Measurements from ENCODE around the gene RBKS. TPM values are rescaled to one million over a fixed set of nuclear protein-coding genes. Genes with fewer than 3 reads are reported as not detected.

Gene RBKS
- total RNA-seq, 4 donors from 2014 or later, result 1.5 to 15.2 (median 15.1) TPM; not detected in 1

DNA sequence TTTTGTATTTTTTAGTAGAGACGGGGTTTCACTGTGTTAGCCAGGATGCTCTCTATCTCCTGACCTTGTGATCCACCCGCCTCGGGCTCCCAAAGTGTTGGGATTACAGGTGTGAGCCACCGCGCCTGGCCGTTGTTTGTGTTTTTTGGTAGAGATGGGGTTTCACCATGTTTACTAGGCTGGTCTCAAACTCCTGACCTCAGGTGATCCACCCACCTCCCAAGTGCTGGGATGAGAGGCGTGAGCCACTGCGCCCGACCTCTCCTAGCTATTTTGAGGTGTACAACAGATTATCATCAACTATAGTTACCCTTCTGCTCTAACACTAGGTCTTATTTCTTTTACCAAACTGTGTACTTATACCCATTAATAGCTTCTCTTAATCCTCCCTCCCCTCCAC lies 147.6 kb downstream of the RBKS start:
- in situ Hi-C loops (cut with MboI; ENCODE audit: low pct_ligation_motif_present in 1 of 4, low pct_unique_long_range_greater_than_20kb in 1 of 4, low sequenced_read_pairs in 3 of 4), result loop anchor here in 2 of 4 donors (25.0 kb wide), 2 partner anchors 695 to 720 kb away; no protein-coding TSS in a partner anchor
- H3K27ac ChIP-seq, result no peak overlapping the region
- no peaks in the 10 kb centered on the region for H3K27me3 ChIP-seq
- no peak for DNase-seq
- no peaks in the 10 kb centered on the region for H3K9me3 ChIP-seq
- no peaks in the 10 kb centered on the region for H3K36me3 ChIP-seq
- peaks cover 0 to 10% (median 0%) of the 10 kb centered on the region in 4 donors for H3K4me1 ChIP-seq
- intact Hi-C loops (cut with DNase I; ENCODE audit: low total_unique reads), result no loop called here
- TF ChIP-seq POLR2AphosphoS5 (IDR thresholded peaks at IDR 0.05) (no peak), EP300 (IDR thresholded peaks at IDR 0.05; ENCODE audit: low read depth) (no peak), POLR2A (IDR thresholded peaks at IDR 0.05) (no peak)
- TF ChIP-seq, protein P1, sequence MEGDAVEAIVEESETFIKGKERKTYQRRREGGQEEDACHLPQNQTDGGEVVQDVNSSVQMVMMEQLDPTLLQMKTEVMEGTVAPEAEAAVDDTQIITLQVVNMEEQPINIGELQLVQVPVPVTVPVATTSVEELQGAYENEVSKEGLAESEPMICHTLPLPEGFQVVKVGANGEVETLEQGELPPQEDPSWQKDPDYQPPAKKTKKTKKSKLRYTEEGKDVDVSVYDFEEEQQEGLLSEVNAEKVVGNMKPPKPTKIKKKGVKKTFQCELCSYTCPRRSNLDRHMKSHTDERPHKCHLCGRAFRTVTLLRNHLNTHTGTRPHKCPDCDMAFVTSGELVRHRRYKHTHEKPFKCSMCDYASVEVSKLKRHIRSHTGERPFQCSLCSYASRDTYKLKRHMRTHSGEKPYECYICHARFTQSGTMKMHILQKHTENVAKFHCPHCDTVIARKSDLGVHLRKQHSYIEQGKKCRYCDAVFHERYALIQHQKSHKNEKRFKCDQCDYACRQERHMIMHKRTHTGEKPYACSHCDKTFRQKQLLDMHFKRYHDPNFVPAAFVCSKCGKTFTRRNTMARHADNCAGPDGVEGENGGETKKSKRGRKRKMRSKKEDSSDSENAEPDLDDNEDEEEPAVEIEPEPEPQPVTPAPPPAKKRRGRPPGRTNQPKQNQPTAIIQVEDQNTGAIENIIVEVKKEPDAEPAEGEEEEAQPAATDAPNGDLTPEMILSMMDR (IDR thresholded peaks at IDR 0.05), result no peak
- H3K4me3 ChIP-seq, result no peak overlapping the region
- whole genome bisulfite sequencing, 2 donors (ENCODE audit: low coverage in 1 of 2), result 95% methylated on average over 8 to 9 of the region's 9 CpGs

DNA sequence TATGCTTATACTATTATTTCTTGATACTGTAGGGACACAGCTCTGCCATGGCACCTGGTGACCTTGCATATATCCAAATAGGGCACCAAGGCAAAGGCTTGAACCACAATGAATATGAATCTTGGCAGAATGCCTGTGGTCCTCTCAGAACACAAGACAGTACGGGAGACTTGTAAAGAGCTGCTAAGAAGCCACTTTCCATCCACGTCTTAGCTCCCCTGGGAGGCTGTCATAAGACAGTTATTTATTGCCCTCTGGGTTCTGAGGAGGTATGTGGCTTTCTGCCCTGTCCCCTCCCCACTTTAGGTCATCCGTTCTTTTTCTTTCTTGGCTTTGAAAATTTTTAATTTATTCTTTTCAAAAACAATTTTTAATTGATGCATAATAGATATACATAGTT lies 148.5 kb downstream of the RBKS start:
- Histone ChIP-seq H3K27ac (no peak overlapping the region), H3K9me3 (no peaks in the 10 kb centered on the region), H3K4me3 (no peak overlapping the region), H3K27me3 (no peaks in the 10 kb centered on the region), H3K36me3 (no peaks in the 10 kb centered on the region), H3K4me1 (peaks cover 0 to 10% (median 0%) of the 10 kb centered on the region in 4 donors)
- intact Hi-C loops (cut with DNase I; ENCODE audit: low total_unique reads), result no loop called here
- DNase-seq, result no peak
- in situ Hi-C loops (cut with MboI; ENCODE audit: low pct_ligation_motif_present in 1 of 4, low pct_unique_long_range_greater_than_20kb in 1 of 4, low sequenced_read_pairs in 3 of 4), result loop anchor here in 2 of 4 donors (25.0 kb wide), 2 partner anchors 696 to 721 kb away; no protein-coding TSS in a partner anchor
- WGBS, 2 donors (ENCODE audit: low coverage in 1 of 2), result 51 to 59% methylated on average over 3 of the region's 3 CpGs
- no peak for TF ChIP-seq POLR2A (IDR thresholded peaks at IDR 0.05)

DNA sequence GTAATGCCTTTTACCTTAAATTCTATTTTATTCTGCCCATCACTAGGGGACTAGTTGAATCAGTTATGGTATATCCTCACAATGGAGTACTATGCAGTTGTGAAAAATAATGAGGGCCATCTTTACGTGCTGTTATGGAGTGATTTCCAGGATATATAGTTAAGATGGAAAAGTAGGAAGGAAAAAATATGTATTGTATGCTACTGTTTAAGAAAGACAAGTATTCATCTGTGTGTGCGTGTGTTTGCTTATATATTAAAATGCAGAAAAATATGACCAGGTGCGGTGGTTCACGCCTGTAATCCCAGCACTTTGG lies 151.2 kb downstream of the RBKS start:
- intact Hi-C loops (cut with DNase I; ENCODE audit: low total_unique reads), result no loop called here
- no peak overlapping the region for H3K27ac ChIP-seq

DNA sequence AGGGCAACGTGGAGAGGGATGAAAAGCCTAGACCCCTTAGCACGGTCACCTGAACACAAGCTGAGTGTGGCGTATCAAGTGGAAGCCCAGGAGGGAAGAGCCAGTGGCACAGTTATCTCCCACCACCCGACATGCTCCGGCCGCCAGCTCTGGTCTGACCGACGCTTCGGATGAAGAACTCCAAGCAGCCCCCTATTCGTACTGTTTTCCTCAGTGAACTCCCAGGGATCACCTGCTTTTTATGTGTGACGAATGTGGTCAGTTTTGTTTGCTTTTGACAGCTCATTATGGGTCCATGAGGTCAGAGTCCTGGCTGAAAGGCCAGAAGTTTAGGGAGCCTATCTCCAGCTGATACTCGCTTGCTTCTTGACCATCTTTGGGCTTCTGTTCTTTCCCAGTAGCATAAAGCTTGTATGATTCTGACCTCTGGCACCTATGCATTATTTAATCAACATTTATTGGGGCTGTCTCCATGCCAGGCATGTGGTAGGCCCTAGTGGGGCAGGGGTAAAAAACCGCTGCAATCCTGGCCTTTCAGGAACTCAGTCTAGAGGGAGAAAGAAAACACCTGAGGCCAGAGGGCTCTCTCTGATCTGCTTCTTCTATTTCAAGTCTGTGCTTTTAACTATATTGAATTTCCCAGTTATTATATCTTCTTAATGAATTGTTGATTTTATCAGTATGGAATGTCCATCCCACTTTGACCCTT lies 151.7 kb downstream of the RBKS start:
- intact Hi-C loops (cut with DNase I; ENCODE audit: low total_unique reads) (no loop called here), in situ Hi-C loops (cut with MboI; ENCODE audit: low pct_ligation_motif_present in 1 of 4, low pct_unique_long_range_greater_than_20kb in 1 of 4, low sequenced_read_pairs in 3 of 4) (loop anchor here in 2 of 4 donors (25.0 kb wide), 2 partner anchors 699 to 724 kb away; no protein-coding TSS in a partner anchor)
- H3K4me1 ChIP-seq, result peaks cover 0 to 20% (median 8%) of the 10 kb centered on the region in 4 donors
- WGBS, 2 donors (ENCODE audit: low coverage in 1 of 2), result 85 to 90% methylated on average over 2 to 13 of the region's 13 CpGs
- DNase-seq, result no peak
- peak overlapping the region in 1 of 4 donors; percentile 23 for H3K27ac ChIP-seq
- H3K4me3 ChIP-seq, result no peak overlapping the region
- no peaks in the 10 kb centered on the region for H3K27me3 ChIP-seq
- TF ChIP-seq EP300 (IDR thresholded peaks at IDR 0.05; ENCODE audit: low read depth) (no peak), POLR2A (IDR thresholded peaks at IDR 0.05) (no peak), POLR2AphosphoS5 (IDR thresholded peaks at IDR 0.05) (no peak)
- TF ChIP-seq, protein P1 (IDR thresholded peaks at IDR 0.05), result no peak
- H3K9me3 ChIP-seq, result no peaks in the 10 kb centered on the region
- no peaks in the 10 kb centered on the region for H3K36me3 ChIP-seq

More for the DNA sequence above, 151.2 kb downstream of the RBKS start:
- Histone ChIP-seq H3K36me3 (no peaks in the 10 kb centered on the region), H3K4me3 (no peak overlapping the region), H3K4me1 (peaks cover 0 to 20% (median 8%) of the 10 kb centered on the region in 4 donors), H3K9me3 (no peaks in the 10 kb centered on the region), H3K27me3 (no peaks in the 10 kb centered on the region)
- in situ Hi-C loops (cut with MboI; ENCODE audit: low pct_ligation_motif_present in 1 of 4, low pct_unique_long_range_greater_than_20kb in 1 of 4, low sequenced_read_pairs in 3 of 4), result loop anchor here in 2 of 4 donors (25.0 kb wide), 2 partner anchors 698 to 723 kb away; no protein-coding TSS in a partner anchor
- DNase-seq, result no peak
- 92 to 98% methylated on average over 2 to 4 of the region's 4 CpGs for WGBS, 2 donors (ENCODE audit: low coverage in 1 of 2)
- no peak for TF ChIP-seq POLR2AphosphoS5 (IDR thresholded peaks at IDR 0.05)

DNA sequence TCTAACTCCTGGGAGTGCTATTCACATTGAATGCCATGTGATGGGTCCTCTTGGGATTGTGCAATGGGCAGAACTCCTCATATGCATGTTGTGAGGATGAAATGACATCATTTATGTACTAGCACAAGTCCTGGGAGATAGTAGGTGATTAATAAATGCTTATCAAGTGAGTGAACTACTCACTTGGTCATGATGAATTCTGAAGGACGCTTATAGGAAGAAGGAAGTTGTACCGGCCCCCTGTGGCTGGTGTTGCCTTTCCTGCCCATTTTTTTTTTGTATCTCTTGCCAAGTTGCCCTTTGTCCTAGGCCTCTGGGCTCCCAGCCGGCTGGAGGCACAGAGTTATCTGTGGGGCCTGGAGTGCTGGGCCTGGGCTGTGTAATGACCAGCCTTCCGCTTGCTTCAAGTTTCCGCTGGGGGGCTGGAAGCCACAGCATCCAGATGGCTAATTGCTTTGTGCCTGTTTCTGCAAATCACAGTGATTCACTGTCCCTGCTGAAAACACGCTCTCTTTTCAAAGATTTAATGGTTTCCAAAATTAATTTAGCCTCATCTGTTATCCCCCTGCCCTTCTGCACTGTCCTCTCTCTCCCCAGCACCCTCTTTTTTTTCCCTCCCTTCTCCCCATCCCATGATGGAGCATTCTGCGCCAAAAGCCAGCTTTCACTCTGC lies 152.4 kb downstream of the RBKS start:
- intact Hi-C loops (cut with DNase I; ENCODE audit: low total_unique reads), result no loop called here
- Histone ChIP-seq H3K4me1 (peaks cover 0 to 20% (median 8%) of the 10 kb centered on the region in 4 donors), H3K27me3 (no peaks in the 10 kb centered on the region), H3K9me3 (no peaks in the 10 kb centered on the region), H3K4me3 (no peak overlapping the region), H3K36me3 (no peaks in the 10 kb centered on the region), H3K27ac (peak overlapping the region in 3 of 4 donors; percentile 16 to 81 (median 23))
- TF ChIP-seq, protein P1 (IDR thresholded peaks at IDR 0.05), result no peak
- TF ChIP-seq POLR2AphosphoS5 (IDR thresholded peaks at IDR 0.05), result no peak
- TF ChIP-seq EP300 (IDR thresholded peaks at IDR 0.05; ENCODE audit: low read depth), result no peak
- no peak for TF ChIP-seq POLR2A (IDR thresholded peaks at IDR 0.05)
- WGBS, 2 donors (ENCODE audit: low coverage in 1 of 2), result 62 to 80% methylated on average over 3 to 7 of the region's 7 CpGs
- no peak for DNase-seq
- in situ Hi-C loops (cut with MboI; ENCODE audit: low pct_ligation_motif_present in 1 of 4, low pct_unique_long_range_greater_than_20kb in 1 of 4, low sequenced_read_pairs in 3 of 4), result loop anchor here in 2 of 4 donors (25.0 kb wide), 2 partner anchors 699 to 724 kb away; no protein-coding TSS in a partner anchor
